Panc1 (cell line): Measurements from ENCODE around the gene ANKRD55. TPM values are rescaled to one million over a fixed set of nuclear protein-coding genes. Genes with fewer than 3 reads are reported as not detected.
A peak's percentile ranks its signal among the peaks of the same experiment; 100 is the strongest.
"Not testable (repeated sequence)": the region's sequence is repeated elsewhere in the genome, so short reads cannot be mapped to it uniquely, and the experiment has no call there.

Source experiments
- ATAC-seq: fragments of 200-7000 bp; cut with Tn5 transposase; 2 replicates; pipeline ENCODE4 v1.9.1; 2020; ENCODE audit warnings: mild to moderate bottlenecking, moderate library complexity
- BruUV-seq: library from RNA; stranded (reverse); fragments of 400-500 nt; replicated peaks from 2 replicates; lab custom pipeline; 2021; lab: Mats Ljungman, UMichigan
- CTCF ChIA-PET: fragments of 300-600 bp; sonication (Branson Sonifier 250); formaldehyde crosslinking; loops from one replicate; lab custom pipeline; 2022; ENCODE audit warnings: antibody characterized with exemption; lab: Charles Lee
- POLR2A ChIA-PET: fragments of 300-600 bp; sonication (Branson Sonifier 250); formaldehyde crosslinking; loops from one replicate; lab custom pipeline; 2022; ENCODE audit warnings: antibody characterized with exemption; lab: Charles Lee
- DNase-seq: peaks from one replicate; pipeline ENCODE4 v3.0.0-alpha.2; 2010; ENCODE audit warnings: low read depth, low spot score
- H3K27ac ChIP-seq: 2 replicates; pipeline ENCODE4 v1.5.1; 2011; ENCODE audit warnings: mild to moderate bottlenecking, low read length, inconsistent platforms
- H3K27me3 ChIP-seq: fragments of 200-500 bp; sonication (Bioruptor generic); 2 replicates; pipeline ENCODE4 v1.6.0; 2014; ENCODE audit warnings: low read length, inconsistent platforms; ENCODE audit not compliant: control insufficient read depth, insufficient read depth
- H3K36me3 ChIP-seq: fragments of 200-500 bp; sonication (Bioruptor generic); 2 replicates; pipeline ENCODE4 v1.5.1; 2014; ENCODE audit warnings: inconsistent platforms, mild to moderate bottlenecking, low read length, moderate library complexity; ENCODE audit not compliant: control insufficient read depth, insufficient read depth
- H3K4me1 ChIP-seq: 2 replicates; pipeline ENCODE4 v1.5.1; 2011; ENCODE audit warnings: inconsistent platforms, mild to moderate bottlenecking, low read length, moderate library complexity; ENCODE audit not compliant: control insufficient read depth, insufficient read depth
- H3K4me3 ChIP-seq, 2 experiments: 2 replicates each; pipeline ENCODE4 v1.5.1; 2011 to 2012; ENCODE audit warnings: low read depth in 2 of 2, low read length in 2 of 2, mild to moderate bottlenecking in 2 of 2, inconsistent platforms in 1 of 2, moderate library complexity in 1 of 2
- H3K9me3 ChIP-seq: fragments of 200-500 bp; sonication (Bioruptor generic); 2 replicates; pipeline ENCODE4 v1.5.1; 2014; ENCODE audit warnings: low read depth, mild to moderate bottlenecking, inconsistent platforms, low read length, moderate library complexity; ENCODE audit not compliant: control insufficient read depth, insufficient read depth
- POLR2AphosphoS5 ChIP-seq: IDR thresholded peaks from 2 replicates; pipeline ENCODE4 v1.6.1; 2012; ENCODE audit warnings: mild to moderate bottlenecking, low read depth, low read length, moderate library complexity
- SIN3A ChIP-seq: IDR thresholded peaks from 2 replicates; pipeline ENCODE4 v1.6.1; 2012; ENCODE audit warnings: low read depth, mild to moderate bottlenecking, low read length, moderate library complexity, borderline replicate concordance; ENCODE audit not compliant: insufficient read depth
- TCF7L2 ChIP-seq: IDR thresholded peaks from 2 replicates; pipeline ENCODE4 v1.6.1; 2011; ENCODE audit warnings: mild to moderate bottlenecking, low read depth, low read length, inconsistent platforms
- in situ Hi-C: cut with HindIII; loops from 2 replicates; pipeline ENCODE4 v1.10.0; 2016; ENCODE audit warnings: low sequenced_read_pairs, low pct_unique_long_range_greater_than_20kb
- intact Hi-C: fragments of 100-400 bp; cut with micrococcal nuclease; formaldehyde crosslinking; loops from one replicate; pipeline ENCODE4 v1.10.0; 2022; ENCODE audit not compliant: unreplicated experiment
- total RNA-seq: library from RNA; stranded (reverse); gene quantifications from one replicate; pipeline ENCODE4 v1.2.1, GENCODE V29; 2021; ENCODE audit not compliant: unreplicated experiment
- TF ChIP-seq, protein P1 (sequence below), 2 experiments: IDR thresholded peaks; 2 replicates each; pipeline ENCODE4 v1.6.1; 2011 to 2012; ENCODE audit warnings: low read depth in 2 of 2, control low read depth in 1 of 2, low read length in 1 of 2, mild to moderate bottlenecking in 1 of 2, moderate library complexity in 1 of 2; ENCODE audit not compliant: insufficient read depth in 1 of 2
- TF ChIP-seq, protein P2 (sequence below): fragments of 450-650 bp; IDR thresholded peaks from 2 replicates; pipeline ENCODE4 v1.5.1; 2017; ENCODE audit warnings: mild to moderate bottlenecking

The ANKRD55 gene
- total RNA-seq, 1 experiment from 2014 or later, result not detected

DNA sequence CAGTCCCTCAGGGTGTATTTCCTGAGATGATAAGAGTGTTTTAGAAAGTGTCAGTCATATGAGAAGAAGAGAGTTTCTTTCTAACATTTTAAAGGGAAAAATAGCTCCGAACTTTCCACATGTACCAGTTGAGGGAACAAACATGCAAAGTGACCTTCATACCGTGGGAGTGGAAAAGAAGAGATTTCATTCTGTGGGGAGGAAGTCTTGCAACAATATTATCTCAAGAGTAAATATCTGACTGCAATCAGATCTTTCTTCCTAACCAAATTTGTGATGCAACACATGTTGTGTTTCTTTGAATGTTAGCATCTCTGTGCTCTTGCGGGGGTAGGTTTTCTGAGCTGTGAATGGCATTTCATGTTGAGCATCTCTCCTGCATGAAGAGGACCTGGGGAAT lies 30.6 kb downstream of the ANKRD55 start:
- POLR2A ChIA-PET, result no interaction called here
- TF ChIP-seq POLR2AphosphoS5, result no peak
- TF ChIP-seq, protein P1, sequence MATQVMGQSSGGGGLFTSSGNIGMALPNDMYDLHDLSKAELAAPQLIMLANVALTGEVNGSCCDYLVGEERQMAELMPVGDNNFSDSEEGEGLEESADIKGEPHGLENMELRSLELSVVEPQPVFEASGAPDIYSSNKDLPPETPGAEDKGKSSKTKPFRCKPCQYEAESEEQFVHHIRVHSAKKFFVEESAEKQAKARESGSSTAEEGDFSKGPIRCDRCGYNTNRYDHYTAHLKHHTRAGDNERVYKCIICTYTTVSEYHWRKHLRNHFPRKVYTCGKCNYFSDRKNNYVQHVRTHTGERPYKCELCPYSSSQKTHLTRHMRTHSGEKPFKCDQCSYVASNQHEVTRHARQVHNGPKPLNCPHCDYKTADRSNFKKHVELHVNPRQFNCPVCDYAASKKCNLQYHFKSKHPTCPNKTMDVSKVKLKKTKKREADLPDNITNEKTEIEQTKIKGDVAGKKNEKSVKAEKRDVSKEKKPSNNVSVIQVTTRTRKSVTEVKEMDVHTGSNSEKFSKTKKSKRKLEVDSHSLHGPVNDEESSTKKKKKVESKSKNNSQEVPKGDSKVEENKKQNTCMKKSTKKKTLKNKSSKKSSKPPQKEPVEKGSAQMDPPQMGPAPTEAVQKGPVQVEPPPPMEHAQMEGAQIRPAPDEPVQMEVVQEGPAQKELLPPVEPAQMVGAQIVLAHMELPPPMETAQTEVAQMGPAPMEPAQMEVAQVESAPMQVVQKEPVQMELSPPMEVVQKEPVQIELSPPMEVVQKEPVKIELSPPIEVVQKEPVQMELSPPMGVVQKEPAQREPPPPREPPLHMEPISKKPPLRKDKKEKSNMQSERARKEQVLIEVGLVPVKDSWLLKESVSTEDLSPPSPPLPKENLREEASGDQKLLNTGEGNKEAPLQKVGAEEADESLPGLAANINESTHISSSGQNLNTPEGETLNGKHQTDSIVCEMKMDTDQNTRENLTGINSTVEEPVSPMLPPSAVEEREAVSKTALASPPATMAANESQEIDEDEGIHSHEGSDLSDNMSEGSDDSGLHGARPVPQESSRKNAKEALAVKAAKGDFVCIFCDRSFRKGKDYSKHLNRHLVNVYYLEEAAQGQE (IDR thresholded peaks at IDR 0.05; ENCODE audit: insufficient read depth in 1 of 2, low read depth in 2 of 2, low read length in 1 of 2), result no peak
- TF ChIP-seq, protein P2, sequence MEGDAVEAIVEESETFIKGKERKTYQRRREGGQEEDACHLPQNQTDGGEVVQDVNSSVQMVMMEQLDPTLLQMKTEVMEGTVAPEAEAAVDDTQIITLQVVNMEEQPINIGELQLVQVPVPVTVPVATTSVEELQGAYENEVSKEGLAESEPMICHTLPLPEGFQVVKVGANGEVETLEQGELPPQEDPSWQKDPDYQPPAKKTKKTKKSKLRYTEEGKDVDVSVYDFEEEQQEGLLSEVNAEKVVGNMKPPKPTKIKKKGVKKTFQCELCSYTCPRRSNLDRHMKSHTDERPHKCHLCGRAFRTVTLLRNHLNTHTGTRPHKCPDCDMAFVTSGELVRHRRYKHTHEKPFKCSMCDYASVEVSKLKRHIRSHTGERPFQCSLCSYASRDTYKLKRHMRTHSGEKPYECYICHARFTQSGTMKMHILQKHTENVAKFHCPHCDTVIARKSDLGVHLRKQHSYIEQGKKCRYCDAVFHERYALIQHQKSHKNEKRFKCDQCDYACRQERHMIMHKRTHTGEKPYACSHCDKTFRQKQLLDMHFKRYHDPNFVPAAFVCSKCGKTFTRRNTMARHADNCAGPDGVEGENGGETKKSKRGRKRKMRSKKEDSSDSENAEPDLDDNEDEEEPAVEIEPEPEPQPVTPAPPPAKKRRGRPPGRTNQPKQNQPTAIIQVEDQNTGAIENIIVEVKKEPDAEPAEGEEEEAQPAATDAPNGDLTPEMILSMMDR, result no peak
- no peak for TF ChIP-seq SIN3A
- no peak for TF ChIP-seq TCF7L2
- Histone ChIP-seq H3K4me3 (no peak overlapping the region), H3K27ac (peak overlapping the region; percentile 1; the same call in 1 of the 2 replicates), H3K27me3 (no peaks in the 10 kb centered on the region), H3K9me3 (no peaks in the 10 kb centered on the region), H3K36me3 (no peaks in the 10 kb centered on the region), H3K4me1 (no peaks in the 10 kb centered on the region)
- in situ Hi-C loops, result no loop called here
- ATAC-seq (no peak), DNase-seq (no peak)
- BruUV-seq, result no TSS peak
- CTCF ChIA-PET, result no interaction called here
- intact Hi-C loops, result loop anchor here (10.0 kb wide), 2 partner anchors 208 to 488 kb away; partner anchors contain the start of genes IL6ST and SLC38A9

GRCh38 chr5:56201762-56202261 lies 31.3 kb downstream of the ANKRD55 start:
- H3K27me3 ChIP-seq, DNase-seq, POLR2A ChIA-PET, in situ Hi-C loops, H3K4me1 ChIP-seq, H3K36me3 ChIP-seq, ATAC-seq, BruUV-seq, H3K27ac ChIP-seq, H3K9me3 ChIP-seq, H3K4me3 ChIP-seq: not testable (repeated sequence)
- CTCF ChIA-PET, result interaction anchor here (2.0 kb wide), 1 partner anchor 219 kb away, joined by 17 read pairs; no protein-coding TSS in a partner anchor
- intact Hi-C loops, result loop anchor here (1.0 to 10.0 kb wide), 3 partner anchors 207 to 487 kb away; partner anchors contain the start of genes IL6ST and SLC38A9

DNA sequence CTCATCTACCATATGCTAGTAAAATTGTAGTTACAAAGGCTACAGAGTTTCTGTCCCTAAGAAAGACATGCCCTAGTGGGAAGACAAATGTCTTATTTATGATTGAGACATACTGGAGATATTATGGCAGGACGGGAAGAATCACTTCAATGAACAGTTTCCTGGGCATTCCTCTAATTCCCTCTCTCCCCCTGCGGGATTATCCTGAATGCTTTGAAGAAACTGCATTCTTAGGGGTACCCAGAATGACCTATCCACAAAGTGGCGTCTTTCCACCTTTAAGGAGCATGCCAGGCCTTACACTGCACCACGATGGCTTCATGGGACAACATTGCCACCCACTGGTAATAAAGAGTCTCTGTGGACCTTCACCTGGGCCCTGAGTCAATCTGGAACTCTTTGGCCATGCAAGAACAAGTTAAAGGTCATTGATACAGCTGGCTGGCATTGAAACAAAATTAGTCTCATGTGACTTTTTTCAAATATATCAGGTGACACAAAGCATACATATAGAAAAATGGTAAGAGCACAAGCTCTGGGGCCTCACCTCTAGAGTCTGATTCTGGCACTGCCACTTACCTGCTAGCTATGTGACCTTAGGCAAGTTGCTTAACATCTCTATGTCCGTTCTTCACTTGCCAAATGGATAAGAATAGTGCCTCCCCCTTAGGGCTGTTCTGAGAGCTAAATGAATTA lies 32.0 kb downstream of the ANKRD55 start:
- POLR2A ChIA-PET, result no interaction called here
- H3K27ac ChIP-seq, result no peak overlapping the region
- BruUV-seq, result no TSS peak

More for the DNA sequence above, 32.0 kb downstream of the ANKRD55 start:
- intact Hi-C loops (loop anchor here (1.0 to 10.0 kb wide), 3 partner anchors 206 to 486 kb away; partner anchors contain the start of genes IL6ST and SLC38A9), in situ Hi-C loops (no loop called here)
- DNase-seq (peak; percentile 79), ATAC-seq (peak; percentile 100)
- Histone ChIP-seq H3K9me3 (no peaks in the 10 kb centered on the region), H3K4me1 (no peaks in the 10 kb centered on the region), H3K36me3 (no peaks in the 10 kb centered on the region), H3K4me3 (no peak overlapping the region), H3K27me3 (no peaks in the 10 kb centered on the region)
- TF ChIP-seq TCF7L2, result no peak
- TF ChIP-seq, protein P2, result peak; percentile 87
- no peak for TF ChIP-seq POLR2AphosphoS5
- CTCF ChIA-PET, result interaction anchor here (0.8 to 2.0 kb wide), 2 partner anchors 218 to 265 kb away, joined by 8 to 17 read pairs; no protein-coding TSS in a partner anchor
